Stimulated activated CD8-positive, alpha-beta memory T cell treated with anti-CD3 and anti-CD28 coated beads, Interleukin-4, amount 100 ng/mL, for 1 hour (primary cell): ENCODE data around the gene SNX30.

ENCODE experiments used
- DNase-seq, 2 donors: peaks; one replicate each; pipeline ENCODE4 v3.0.0-alpha.2; 2020; ENCODE audit warnings: low read depth in 2 of 2, low spot score in 1 of 2

SNX30 gene

DNA sequence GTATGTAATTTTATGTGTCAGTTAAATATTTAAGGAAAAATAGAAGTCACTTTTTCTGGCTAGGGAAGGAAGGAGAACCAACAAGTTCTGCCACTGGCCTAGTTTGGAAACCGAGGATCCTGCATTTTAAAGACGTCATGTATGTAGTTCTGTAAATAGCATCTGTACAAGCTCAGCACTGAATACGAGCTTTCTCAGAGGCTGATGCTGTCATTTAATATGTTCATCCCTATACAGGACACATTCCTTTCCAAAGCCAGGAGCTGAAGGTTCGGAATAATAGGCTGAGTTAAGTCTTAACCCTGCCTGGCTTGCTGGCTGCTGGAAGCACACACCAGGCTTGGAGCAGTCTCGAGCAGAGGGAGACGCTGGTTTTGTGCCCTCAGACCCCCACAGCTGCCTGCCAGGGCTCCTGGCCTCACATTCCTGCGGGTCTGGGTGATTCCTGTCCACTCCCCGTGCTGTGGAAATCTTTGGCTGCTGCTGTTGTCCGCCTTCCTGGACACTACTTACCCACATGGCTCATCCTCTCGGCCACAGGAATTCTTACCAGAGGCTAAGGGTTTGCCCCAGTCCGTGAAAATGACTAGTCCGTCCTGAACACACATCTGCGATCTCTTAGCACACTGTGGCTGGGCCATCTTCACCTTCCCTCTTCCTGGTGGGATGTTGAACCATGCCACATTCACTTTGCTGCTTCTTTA is 103.5 kb downstream of the SNX30 start:
- DNase-seq = no peak

- no peak for DNase-seq
These were observed 104.1 kb downstream of the SNX30 start for GRCh38 chr9:112854657-112855056.

- no peak for DNase-seq
These were observed 105.6 kb downstream of the SNX30 start for GRCh38 chr9:112856200-112856599.

DNA sequence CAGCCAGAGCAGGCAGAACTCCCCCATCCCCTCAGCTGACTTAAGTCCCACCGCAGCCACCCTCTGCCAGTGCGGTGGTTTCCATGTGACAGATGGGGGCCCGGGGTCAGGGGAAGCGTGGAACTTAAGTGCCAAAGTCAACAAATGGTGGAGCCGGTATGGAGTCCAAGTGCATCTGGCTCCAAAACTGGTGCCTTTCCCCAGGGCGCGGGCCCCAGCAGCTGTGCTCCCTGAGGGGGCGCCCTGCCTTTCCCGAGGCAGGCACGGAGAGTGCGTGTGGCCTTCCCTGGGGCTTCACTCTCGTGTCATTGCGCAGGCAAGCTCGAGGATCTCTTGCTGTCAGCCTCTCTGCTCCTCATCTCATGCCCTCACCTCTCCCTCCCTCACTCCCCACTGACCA is 106.3 kb downstream of the SNX30 start:
- no peak for DNase-seq

- DNase-seq = no peak
These were observed 107.4 kb downstream of the SNX30 start for GRCh38 chr9:112858005-112858404.

DNA sequence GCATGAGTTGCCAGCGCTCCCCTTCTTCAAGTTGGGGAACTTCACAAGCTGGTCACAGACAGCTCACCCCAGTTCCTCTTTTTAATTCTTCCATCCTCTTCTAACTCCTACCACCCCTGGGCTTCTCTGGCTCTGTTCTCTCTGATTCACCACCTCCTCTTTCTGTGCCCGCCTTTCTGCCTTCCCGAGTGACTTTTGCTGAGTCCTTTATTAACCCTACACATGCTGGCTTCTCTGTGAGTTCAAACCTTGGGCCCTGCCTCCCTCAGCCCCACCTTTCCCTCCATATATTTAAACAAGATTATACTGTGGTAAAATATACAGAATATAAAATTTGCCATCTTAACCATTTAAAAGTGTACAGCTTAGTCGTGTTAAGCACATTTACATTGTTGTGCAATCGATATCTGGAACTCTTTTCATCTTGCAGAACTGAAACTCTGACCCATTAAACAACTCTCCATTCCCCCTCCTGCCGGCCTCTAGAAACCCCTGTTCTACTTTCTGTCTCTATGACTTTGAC is 108.1 kb downstream of the SNX30 start:
- DNase-seq = no peak

GRCh38 chr9:112860451-112860850 is 109.9 kb downstream of the SNX30 start:
- DNase-seq = no peak

DNA sequence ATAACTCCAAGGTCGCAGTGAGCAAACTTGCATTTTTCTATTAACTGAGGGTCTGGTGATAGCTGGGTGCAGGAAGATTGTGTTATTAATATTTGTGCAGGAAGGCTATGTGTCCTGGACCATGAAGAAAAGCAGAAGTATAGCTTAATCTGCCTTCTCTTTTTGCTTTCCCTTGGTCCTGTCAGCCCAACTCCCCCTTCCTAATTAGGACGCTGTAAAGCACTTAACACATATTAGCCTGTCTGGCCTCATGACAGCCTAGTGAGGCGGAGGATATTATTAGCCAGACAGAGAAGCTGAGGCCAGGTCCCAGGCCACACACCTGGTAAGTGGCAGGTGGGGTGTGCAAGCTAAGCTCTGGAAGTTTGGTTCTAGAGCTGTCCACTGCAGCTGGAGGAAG is 110.6 kb downstream of the SNX30 start:
- no peak for DNase-seq

GRCh38 chr9:112861638-112862555 is 111.3 kb downstream of the SNX30 start:
- no peak for DNase-seq

DNA sequence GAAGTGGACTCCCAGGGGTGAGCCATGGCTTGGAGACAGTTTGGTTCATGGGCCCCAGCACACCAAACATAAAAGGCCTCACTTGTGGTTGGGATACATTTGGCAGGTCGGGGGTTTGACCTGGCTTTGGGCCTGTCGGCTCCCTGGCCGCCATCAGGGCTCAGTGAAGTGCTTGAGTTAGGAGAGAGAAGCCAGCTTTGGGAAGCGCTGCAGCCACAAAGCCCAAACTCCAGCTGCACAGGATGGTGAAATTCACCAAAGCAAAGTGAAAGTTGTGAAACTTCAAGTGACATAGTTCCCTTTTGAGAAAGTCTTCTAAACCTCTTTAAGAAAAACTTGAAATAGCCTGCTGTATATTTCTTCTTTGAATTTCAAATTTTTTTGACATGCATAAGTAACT is 112.7 kb downstream of the SNX30 start:
- DNase-seq = no peak

DNA sequence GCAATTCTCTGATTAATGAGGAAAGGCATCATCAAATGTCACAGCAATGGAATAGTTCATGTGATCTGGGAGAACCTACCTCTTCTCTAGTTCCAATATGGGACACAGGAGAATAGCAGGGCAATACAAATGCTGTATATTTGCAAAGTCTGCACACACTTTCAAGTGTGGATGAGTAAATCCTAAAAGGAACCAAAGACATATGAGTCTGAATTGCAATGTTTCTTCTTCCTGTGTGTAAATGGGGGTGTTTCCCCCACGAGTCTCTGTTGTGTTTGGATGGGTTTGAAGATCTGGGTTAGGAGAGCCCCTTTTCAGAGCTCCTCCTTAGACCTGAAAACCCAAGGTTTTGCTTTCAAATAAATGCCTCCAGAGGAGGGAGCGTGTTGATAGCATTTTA is 113.2 kb downstream of the SNX30 start:
- DNase-seq = no peak

- DNase-seq = no peak
These were observed 113.8 kb downstream of the SNX30 start for GRCh38 chr9:112864403-112864802.

DNA sequence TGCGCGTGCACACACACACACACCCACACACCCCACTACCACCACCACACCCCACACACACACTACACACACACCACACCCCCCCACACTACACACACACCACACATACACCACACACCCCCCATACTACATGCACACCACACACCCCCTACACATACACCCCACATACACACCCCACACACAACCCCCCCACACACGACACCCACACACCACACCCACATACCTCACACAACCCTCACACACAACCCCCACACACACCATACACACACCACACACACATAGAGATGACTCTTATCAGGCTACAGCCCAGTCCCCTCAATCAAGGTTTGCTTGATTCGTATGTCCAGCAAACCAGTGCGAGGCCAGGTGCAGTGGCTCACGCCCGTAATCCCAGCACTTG is 114.4 kb downstream of the SNX30 start:
- DNase-seq = no peak

DNA sequence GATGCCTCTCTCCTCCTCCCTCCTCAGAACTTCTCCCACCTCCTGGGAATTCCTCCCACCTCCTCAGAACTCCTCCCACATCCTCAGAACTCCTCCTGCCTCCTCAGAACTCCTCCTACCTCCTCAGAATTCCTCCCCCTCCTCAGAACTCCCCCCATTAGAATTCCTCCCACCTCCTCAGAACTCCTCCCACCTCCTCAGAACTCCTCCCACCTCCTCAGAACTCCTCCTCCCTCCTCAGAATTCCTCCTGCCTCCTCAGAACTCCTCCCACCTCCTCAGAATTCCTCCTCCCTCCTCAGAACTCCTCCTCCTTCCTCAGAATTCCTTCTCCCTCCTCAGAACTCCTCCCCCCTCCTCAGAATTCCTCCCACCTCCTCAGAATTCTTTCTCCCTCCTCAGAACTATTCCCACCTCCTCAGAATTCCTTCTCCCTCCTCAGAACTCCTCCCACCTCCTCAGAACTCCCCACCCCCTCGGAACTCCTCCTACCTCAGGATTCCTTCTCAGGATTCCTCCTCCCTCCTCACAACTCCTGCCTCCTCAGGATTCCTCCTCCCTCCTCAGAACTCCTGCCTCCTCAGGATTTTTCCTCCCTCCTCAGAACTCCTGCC is 116.2 kb downstream of the SNX30 start:
- no peak for DNase-seq

DNA sequence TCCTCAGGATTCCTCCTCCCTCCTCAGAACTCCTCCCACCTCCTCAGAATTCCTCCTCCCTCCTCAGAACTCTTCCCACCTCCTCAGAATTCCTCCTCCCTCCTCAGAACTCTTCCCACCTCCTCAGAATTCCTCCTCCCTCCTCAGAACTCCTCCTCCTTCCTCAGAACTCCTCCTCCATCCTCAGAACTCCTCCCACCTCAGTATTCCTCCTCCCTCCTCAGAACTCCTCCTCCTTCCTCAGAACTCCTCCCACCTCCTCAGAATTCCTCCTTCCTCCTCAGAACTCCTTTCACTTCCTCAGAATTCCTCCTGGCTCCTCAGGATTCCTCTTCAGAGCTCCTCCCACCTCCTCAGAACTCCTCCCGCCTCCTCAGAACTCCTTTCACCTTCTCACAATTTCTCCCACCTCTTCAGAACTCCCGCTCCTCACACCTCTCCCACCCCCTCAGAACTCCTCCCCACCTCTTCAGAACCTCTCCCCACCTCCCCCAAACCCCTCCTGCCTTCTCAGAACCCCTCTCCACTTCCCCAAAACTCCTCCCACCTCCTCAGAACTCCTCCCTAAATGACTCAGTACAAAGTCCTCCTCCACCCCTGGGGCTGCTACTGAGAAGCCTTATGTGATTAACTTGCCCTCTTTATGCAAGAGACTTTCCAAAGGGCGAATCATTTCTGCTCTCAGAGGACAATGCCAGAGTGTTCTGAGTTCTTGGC is 116.9 kb downstream of the SNX30 start:
- DNase-seq = no peak

DNA sequence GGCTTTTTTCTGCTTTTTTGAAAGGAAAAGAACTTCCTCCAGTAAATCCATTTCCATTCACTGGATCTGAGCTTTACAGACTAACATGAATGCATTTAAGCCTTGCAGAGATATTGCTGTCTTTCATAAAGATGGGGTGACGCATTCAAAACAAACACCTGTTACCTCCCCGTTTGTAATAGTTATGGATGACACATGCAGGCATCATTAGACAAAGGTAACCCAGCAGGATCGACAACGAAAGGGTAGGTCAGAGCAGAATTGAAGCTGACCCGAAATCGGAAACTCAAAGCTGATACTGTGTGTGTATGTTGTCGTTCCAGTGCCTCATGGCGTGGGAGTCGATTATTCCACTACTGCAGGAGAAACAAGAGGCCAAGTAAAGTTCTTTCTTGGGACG is 117.9 kb downstream of the SNX30 start:
- DNase-seq = no peak

- DNase-seq = no peak
These were observed 118.5 kb downstream of the SNX30 start for GRCh38 chr9:112869041-112869529.

DNA sequence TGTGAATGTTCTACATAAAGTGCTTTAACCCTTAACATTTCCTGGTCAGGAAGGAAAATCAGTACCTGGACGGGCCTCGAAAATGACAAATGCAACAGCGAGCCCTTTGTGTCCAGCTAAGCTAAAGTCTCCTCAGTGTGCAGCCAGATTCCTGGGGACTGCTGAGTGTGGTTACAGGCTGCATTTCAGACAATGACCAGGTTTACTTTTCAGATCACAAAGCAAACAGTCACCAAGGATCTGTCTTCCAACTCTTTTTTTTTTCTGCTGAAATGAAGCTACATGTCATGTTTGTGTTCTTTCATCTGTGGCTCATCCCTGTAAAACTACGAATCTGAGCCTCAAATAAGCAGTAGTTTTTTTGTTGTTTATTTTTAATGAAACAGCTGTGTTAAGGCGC is 119.4 kb downstream of the SNX30 start:
- no peak for DNase-seq

- no peak for DNase-seq
These were observed 120.0 kb downstream of the SNX30 start for GRCh38 chr9:112870556-112870955.

- no peak for DNase-seq
These were observed 121.5 kb downstream of the SNX30 start for GRCh38 chr9:112872019-112872418.

DNA sequence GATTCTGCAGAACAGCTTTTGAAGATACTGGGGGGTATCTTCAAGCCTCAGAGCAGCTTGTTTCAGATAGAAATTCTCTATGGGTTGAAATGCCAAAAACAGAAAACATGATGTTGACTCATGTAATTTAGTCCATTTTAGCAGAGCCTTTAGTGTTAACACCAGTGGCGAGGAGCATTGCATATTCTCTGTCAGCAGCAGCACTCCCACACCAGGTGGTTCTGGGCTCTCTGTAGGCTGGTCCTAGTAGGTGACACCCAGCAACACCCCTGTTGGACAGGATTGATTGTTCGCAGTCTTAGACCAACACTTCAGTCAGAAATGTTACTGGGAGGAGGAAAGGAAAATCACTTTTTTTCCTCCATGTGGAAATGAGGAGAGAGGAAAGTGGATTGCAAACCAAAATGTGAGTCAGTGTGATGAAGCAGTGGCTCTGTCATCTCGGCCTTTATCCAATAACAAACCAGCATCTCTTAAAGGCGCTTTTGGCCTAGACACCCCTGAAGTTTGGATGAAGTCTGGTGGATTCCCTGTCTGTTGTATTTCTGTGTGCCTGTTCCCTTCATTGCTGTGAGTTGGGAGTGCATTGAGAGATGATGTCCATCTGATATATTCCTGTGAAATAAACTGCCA is 123.3 kb downstream of the SNX30 start:
- DNase-seq = no peak
